ENCODE results near the gene KCNA10.

- TF ChIP-seq CTCF (IDR thresholded peaks at IDR 0.05; ENCODE audit: extremely low read depth in 1 of 2, insufficient read depth in 1 of 2, low read depth in 1 of 2, low read length in 2 of 2), result no peak
- TF ChIP-seq JUN (IDR thresholded peaks at IDR 0.05; ENCODE audit: borderline replicate concordance, insufficient read depth, insufficient read length, low read depth), result no peak
- TF ChIP-seq POLR2AphosphoS5 (IDR thresholded peaks at IDR 0.05; ENCODE audit: insufficient read depth, low read depth, low read length), result no peak
- no peak for TF ChIP-seq POLR2A (IDR thresholded peaks at IDR 0.05; ENCODE audit: low read depth, low read length)
- no peak for TF ChIP-seq EZH2 (IDR thresholded peaks at IDR 0.05; ENCODE audit: borderline replicate concordance, low read depth, low read length, severe bottlenecking)
- TF ChIP-seq MYC (IDR thresholded peaks at IDR 0.05; ENCODE audit: low read depth, low read length), result no peak
Measured at GRCh38 chr1:110494036-110494435, 24.9 kb downstream of the KCNA10 start.
